Stimulated activated effector memory CD8-positive, alpha-beta T cell treated with anti-CD3 and anti-CD28 coated beads, Interleukin-12 subunit alpha, Interleukin-12 subunit beta, amount 100 ng/mL, for 72 hours (primary cell): ENCODE results near the gene TBX2.

Experiments
- ATAC-seq: fragments of 150-1000 bp; cut with Tn5 transposase; 2 replicates; pipeline ENCODE4 v1.10.0; 2021
- DNase-seq, 2 donors: peaks; one replicate each; pipeline ENCODE4 v3.0.0; 2021 to 2022; ENCODE audit warnings: low spot score in 2 of 2
- H3K27ac Mint-ChIP-seq: one replicate; pipeline ENCODE4 v1.8.0; 2022; ENCODE audit warnings: mild to moderate bottlenecking, mixed read lengths
- H3K36me3 Mint-ChIP-seq: one replicate; pipeline ENCODE4 v1.8.0; 2022; ENCODE audit warnings: mild to moderate bottlenecking, mixed read lengths
- H3K4me1 Mint-ChIP-seq: one replicate; pipeline ENCODE4 v1.8.0; 2022; ENCODE audit warnings: mixed read lengths
- H3K4me3 Mint-ChIP-seq: one replicate; pipeline ENCODE4 v1.8.0; 2022; ENCODE audit warnings: mild to moderate bottlenecking, mixed read lengths
- H3K9me3 Mint-ChIP-seq: one replicate; pipeline ENCODE4 v1.8.0; 2022; ENCODE audit warnings: mixed read lengths

The TBX2 gene

DNA sequence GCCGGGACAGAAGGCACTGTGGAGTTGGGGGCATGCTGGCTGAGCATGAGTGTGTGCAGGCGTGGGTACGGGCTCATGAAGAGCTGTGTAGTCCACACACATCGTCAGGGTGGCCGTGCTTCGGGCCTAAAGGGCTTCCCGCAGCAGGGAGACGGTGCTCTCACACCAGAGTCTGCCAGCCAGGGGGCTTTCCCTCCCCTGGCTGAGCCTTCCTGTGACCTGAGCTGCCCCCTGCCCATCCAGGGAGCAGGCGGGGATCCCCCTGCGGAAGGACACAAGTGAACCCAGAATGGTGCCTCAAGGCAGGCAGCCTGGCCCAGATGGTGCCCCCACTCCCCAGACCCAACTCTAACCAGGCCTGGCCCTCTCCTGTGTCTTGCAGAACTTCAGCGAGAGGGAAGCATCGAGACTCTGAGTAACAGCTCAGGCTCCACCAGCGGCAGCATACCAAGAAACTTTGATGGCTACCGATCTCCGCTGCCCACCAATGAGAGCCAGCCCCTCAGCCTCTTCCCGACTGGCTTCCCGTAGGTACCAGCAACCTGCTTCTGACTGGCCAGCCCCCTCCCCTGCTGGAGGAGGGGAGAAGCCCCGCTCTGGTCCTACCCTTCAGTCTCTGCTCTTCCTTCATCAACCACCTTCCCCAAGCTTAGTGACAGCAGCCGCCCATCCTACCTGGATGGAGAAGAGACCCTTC is 7.9 kb upstream of the TBX2 start:
- H3K27ac Mint-ChIP-seq = no peak overlapping the region
- DNase-seq (no peak), ATAC-seq (no peak)
- H3K9me3 Mint-ChIP-seq = no peaks in the 10 kb centered on the region
- H3K4me1 Mint-ChIP-seq = peaks cover 20% of the 10 kb centered on the region
- H3K4me3 Mint-ChIP-seq = no peak overlapping the region
- no peaks in the 10 kb centered on the region for H3K36me3 Mint-ChIP-seq

DNA sequence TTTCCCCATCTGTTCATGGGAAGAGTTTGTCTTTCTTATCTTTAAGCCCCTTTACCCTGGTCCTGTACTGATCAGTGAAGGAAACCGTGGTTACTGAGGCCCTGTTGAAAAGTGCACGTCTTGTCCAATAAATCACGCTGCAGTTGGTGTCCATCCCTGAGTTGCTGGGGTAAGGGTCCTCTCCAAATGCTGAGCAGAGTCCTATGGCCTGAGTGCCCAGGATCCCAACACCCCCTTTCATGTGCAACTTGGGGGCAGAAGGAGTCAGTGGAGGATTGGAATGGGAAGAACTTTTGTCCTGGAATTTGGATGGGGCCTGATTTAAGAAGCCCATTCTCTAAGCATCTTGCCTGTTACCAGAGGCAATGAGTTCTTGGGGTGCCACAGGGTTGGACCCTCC is 7.0 kb upstream of the TBX2 start:
- H3K4me3 Mint-ChIP-seq = no peak overlapping the region
- H3K4me1 Mint-ChIP-seq = peaks cover 20% of the 10 kb centered on the region
- no peak overlapping the region for H3K27ac Mint-ChIP-seq
- ATAC-seq (no peak), DNase-seq (no peak)
- no peaks in the 10 kb centered on the region for H3K36me3 Mint-ChIP-seq
- no peaks in the 10 kb centered on the region for H3K9me3 Mint-ChIP-seq

- Mint-ChIP-seq H3K27ac (no peak overlapping the region), H3K9me3 (no peaks in the 10 kb centered on the region), H3K36me3 (no peaks in the 10 kb centered on the region), H3K4me1 (peaks cover 28% of the 10 kb centered on the region), H3K4me3 (no peak overlapping the region)
- no peak for ATAC-seq
- no peak for DNase-seq
These were observed 6.1 kb upstream of the TBX2 start for GRCh38 chr17:61393550-61393903.

DNA sequence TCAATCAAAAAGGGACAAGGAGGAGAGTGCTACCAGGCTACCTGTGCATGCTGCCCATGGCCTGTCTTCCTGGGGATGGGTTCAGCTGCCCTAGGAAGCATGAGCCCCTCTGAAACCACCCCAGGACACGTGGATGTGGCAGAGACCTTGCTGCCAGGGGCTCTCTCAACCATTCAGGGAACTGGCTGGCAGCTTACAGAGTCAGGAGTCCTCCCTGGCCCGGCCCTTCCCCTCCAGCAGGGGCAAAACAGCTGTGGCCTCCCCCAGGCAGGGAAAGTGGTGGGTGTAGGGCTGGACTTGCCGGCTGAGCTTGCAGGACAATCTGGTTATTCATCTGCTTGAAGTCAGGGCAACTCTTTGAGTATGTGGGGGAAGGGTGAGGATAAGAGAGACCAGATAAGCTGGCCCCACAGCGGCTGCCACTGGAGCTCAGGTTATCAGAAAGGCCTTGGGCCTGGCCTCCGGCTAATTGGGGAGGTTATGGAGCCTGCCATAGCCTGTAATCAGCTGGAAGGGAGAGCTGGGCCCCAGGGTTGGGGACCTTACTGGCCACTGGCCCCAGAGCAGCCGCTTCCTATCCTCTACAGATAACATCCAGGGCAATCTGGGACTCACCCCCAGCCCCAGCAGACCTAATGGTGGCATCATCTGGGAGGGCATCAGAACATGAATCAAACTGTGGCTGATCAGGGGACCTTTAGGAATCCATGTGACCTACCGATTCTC is 5.6 kb upstream of the TBX2 start:
- H3K4me3 Mint-ChIP-seq = no peak overlapping the region
- H3K27ac Mint-ChIP-seq = no peak overlapping the region
- ATAC-seq (no peak), DNase-seq (no peak)
- H3K9me3 Mint-ChIP-seq = no peaks in the 10 kb centered on the region
- H3K4me1 Mint-ChIP-seq = peaks cover 30% of the 10 kb centered on the region
- H3K36me3 Mint-ChIP-seq = no peaks in the 10 kb centered on the region

DNA sequence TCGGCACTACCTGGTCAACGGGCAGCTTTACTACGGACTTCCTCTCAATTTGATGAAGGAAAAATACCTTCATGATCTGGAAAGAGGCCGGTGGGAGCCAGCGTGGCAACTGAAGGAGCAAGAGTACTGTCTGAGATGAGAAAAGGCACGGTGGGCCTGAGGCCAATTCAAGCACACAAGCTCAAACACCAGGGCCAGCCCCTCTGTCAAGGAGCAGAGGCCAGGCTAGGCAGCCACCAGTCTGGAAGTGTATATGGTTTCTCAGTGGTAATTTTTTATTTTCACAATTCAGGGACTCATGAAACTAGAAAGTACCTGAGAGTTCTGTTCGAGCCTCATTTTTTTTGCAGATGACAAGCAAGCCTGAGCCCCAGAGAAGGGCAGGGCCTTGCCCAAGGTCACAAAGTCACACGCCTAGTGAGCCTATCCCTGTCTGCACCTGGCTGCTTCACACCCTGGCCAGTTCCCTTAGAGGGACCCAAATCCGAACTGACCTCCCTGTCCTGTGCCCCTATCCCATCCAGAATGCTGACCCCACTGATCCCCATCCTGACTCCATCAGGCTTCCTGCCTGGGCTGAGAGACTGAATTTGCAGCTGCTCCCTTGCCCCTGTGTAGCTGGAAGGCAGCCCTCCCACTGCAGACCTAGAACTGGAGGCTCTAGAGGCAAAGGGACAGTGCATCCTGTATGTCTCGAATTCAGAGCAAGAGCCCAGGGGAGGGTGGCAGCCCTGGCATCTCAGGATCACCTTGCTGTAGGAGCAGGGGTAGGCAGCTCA is 4.8 kb upstream of the TBX2 start:
- DNase-seq (no peak), ATAC-seq (no peak)
- Mint-ChIP-seq H3K36me3 (no peaks in the 10 kb centered on the region), H3K9me3 (no peaks in the 10 kb centered on the region), H3K27ac (no peak overlapping the region), H3K4me3 (no peak overlapping the region), H3K4me1 (peaks cover 22% of the 10 kb centered on the region)

DNA sequence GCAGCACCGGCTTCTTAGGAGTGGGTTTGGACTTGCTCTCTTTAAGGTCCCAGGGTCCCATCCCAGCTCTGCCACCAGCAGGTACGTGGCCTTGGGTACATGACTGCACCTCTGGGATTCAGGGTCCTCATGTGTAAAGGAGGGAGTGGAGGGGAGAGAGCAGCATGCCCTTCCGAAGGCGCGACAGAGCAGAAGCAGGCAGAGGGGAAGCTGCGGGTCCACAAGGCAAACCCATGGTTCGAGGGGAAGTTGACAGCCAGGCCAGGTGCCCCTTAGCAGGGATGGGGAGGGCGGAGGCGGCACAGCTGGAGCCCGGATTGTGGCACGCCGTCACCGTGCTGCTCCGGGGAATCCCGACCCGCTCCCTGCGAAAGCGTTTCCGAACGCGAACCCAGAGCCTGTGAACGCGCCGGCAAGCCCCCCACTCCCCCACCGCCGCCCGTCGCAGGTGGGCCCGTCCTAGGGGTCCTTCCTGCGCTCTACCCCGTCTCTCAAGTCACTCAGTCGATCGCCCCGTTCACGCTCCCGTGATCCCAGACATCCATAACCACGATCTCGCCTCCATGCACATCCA is 4.1 kb upstream of the TBX2 start:
- peaks cover 20% of the 10 kb centered on the region for H3K4me1 Mint-ChIP-seq
- no peaks in the 10 kb centered on the region for H3K36me3 Mint-ChIP-seq
- ATAC-seq (no peak), DNase-seq (no peak)
- no peak overlapping the region for H3K27ac Mint-ChIP-seq
- H3K4me3 Mint-ChIP-seq = no peak overlapping the region
- H3K9me3 Mint-ChIP-seq = no peaks in the 10 kb centered on the region

- no peak overlapping the region for H3K4me3 Mint-ChIP-seq
- peaks cover 22% of the 10 kb centered on the region for H3K4me1 Mint-ChIP-seq
- no peak for DNase-seq
- H3K27ac Mint-ChIP-seq = no peak overlapping the region
- no peak for ATAC-seq
- no peaks in the 10 kb centered on the region for H3K9me3 Mint-ChIP-seq
- no peaks in the 10 kb centered on the region for H3K36me3 Mint-ChIP-seq
These were observed 3.6 kb upstream of the TBX2 start for GRCh38 chr17:61395983-61396585.

DNA sequence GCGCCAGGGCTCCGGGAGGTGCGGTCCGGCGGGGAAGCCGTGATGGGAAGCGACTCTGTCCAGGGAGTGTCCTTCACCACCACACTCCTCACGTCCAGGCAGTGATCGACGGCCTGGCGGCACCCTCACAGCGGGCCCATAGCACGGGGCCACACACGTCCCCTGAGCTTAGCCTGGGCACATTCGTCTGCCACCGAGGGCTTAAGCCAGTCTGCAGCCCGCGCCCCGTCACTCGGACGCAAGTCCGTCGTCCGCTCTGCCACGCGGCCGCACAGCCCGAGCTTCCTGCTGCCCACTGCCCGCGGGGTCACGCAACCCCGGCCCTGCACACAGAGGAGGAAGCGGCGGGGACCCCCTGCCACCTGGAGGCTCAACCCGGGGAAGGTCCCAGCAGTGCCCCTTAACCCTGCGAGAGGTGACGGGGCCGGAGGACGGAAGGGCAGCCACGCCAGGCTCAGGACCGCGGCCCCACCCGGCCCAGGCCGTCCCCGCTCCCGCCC is 3.0 kb upstream of the TBX2 start:
- no peaks in the 10 kb centered on the region for H3K36me3 Mint-ChIP-seq
- ATAC-seq (no peak), DNase-seq (no peak)
- H3K4me1 Mint-ChIP-seq = peaks cover 26% of the 10 kb centered on the region
- H3K4me3 Mint-ChIP-seq = no peak overlapping the region
- H3K27ac Mint-ChIP-seq = no peak overlapping the region
- H3K9me3 Mint-ChIP-seq = no peaks in the 10 kb centered on the region

GRCh38 chr17:61397086-61397842 is 2.4 kb upstream of the TBX2 start:
- no peaks in the 10 kb centered on the region for H3K9me3 Mint-ChIP-seq
- no peak overlapping the region for H3K27ac Mint-ChIP-seq
- DNase-seq = no peak
- peak overlapping the region; percentile 46 for H3K4me3 Mint-ChIP-seq
- H3K4me1 Mint-ChIP-seq = peaks cover 27% of the 10 kb centered on the region
- ATAC-seq = no peak
- no peaks in the 10 kb centered on the region for H3K36me3 Mint-ChIP-seq

GRCh38 chr17:61398721-61399130 is 917 bp upstream of the TBX2 start:
- H3K36me3 Mint-ChIP-seq = no peaks in the 10 kb centered on the region
- H3K9me3 Mint-ChIP-seq = no peaks in the 10 kb centered on the region
- peaks cover 42% of the 10 kb centered on the region for H3K4me1 Mint-ChIP-seq
- H3K4me3 Mint-ChIP-seq = peak overlapping the region; percentile 46
- ATAC-seq = no peak
- no peak for DNase-seq
- H3K27ac Mint-ChIP-seq = no peak overlapping the region

GRCh38 chr17:61400066-61400716 is 548 bp downstream of the TBX2 start:
- H3K27ac Mint-ChIP-seq = no peak overlapping the region
- DNase-seq = peak in 1 of 2 donors; percentile 59
- H3K4me1 Mint-ChIP-seq = peaks cover 46% of the 10 kb centered on the region
- no peaks in the 10 kb centered on the region for H3K36me3 Mint-ChIP-seq
- no peaks in the 10 kb centered on the region for H3K9me3 Mint-ChIP-seq
- ATAC-seq = no peak
- H3K4me3 Mint-ChIP-seq = peak overlapping the region; percentile 53

DNA sequence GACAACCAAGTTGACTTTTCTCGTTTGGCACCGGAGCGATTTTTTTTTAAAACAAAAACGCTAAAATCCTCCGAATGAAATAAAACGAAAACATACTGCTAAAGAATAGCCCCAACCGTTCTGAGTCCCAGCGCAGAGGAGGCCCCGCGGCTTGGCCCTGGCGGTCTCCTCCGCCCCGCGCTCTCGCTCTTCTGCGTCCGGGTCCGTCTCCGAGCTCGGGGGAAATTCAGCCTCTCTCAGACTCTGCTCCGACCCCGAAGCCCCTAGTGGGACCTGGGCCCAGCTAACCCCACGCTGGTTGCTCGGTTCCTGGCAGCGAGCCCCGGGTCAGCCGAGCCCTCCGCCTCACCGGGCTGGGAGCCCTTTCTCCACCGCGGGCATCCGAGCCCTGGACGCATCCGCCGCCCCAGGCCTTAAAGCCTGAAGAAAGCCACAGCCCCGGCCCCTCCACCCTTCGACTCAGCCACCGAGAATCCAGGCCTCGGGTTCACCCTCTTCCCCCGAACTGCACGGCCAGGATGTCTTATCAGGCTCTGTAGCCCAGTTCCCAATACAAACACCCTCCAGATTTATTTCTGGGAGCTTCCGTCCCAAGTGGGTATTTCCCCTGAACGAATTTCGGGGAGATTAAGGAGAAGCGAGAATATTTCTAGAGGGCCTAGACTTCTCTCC is 1.2 kb downstream of the TBX2 start:
- peak overlapping the region; percentile 53 for H3K4me3 Mint-ChIP-seq
- peak in 1 of 2 donors; percentile 60 for DNase-seq
- H3K27ac Mint-ChIP-seq = no peak overlapping the region
- ATAC-seq = no peak
- no peaks in the 10 kb centered on the region for H3K9me3 Mint-ChIP-seq
- no peaks in the 10 kb centered on the region for H3K36me3 Mint-ChIP-seq
- H3K4me1 Mint-ChIP-seq = peaks cover 39% of the 10 kb centered on the region

GRCh38 chr17:61401389-61402072 is 1.9 kb downstream of the TBX2 start:
- Mint-ChIP-seq H3K9me3 (no peaks in the 10 kb centered on the region), H3K4me3 (peak overlapping the region; percentile 53), H3K36me3 (no peaks in the 10 kb centered on the region), H3K27ac (no peak overlapping the region), H3K4me1 (peaks cover 37% of the 10 kb centered on the region)
- DNase-seq = peak in 1 of 2 donors; percentile 55
- ATAC-seq = no peak
